ENCODE results near the gene GORAB. TPM values are rescaled to one million over a fixed set of nuclear protein-coding genes. Genes with fewer than 3 reads are reported as not detected.
A peak's percentile ranks its signal among the peaks of the same experiment; 100 is the strongest.

The GORAB gene
- total and polyA plus RNA-seq, 2 donors (not counting 3 experiments of a cell fraction or from before 2014, with no cell fraction given), result 4.4 to 6.4 TPM

DNA sequence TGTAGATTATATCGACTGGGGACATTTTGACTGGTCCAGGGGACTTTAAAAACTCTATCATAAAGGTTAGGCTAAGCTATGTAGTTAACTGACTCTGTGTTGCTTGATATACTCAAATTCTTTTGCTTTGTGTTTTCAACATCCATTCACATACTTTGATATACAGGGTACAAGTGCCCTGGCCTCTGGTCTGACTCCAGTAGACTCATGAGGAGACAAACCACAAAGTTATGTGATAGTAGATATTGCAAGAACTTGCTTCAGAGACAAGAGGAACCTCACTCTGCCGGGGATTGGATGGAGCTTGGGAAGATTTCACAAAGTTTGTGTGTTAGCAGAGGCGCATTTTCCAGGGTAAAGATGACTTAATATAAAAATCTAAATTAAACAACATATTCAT lies 1.3 kb downstream of the GORAB start:
- CTCF ChIA-PET, result no interaction called here
- no peak for DNase-seq (ENCODE audit: low read depth, low spot score)
- H3K9ac ChIP-seq (replicated peaks; ENCODE audit: extremely low read depth, insufficient read depth, low read length), result peak overlapping the region; percentile 99

DNA sequence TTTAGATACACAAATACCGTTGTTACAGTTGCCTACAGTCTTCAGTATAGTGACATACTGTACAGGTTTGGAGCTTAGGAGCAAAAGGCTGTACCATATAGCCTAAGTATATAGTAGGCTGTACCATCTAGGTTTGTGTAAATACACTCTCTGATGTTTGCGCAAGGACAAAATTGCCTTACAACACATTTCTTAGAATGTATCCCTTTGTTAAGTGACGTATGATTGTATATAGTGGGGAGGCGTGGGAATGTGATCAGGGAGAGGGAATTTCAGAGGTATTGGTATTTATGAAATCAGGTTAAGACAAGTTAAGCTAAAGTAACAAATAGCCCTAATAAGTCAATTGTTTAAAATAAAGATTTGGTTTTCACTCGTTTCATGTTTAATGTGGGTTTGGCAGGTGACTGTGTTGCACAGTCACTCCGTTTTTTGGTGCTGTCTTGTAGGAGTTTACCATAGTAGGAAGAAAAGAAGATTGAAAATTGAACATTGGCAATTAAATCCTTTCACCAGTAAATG lies 2.7 kb downstream of the GORAB start:
- H3K79me2 ChIP-seq (ENCODE audit: control insufficient read depth, insufficient read depth, low read length), result peaks cover 37% of the 10 kb centered on the region

More for the DNA sequence above, 1.3 kb downstream of the GORAB start:
- Histone ChIP-seq H3K27ac (ENCODE audit: insufficient read depth, low read depth, low read length) (no peak overlapping the region), H3K9me3 (replicated peaks; ENCODE audit: control insufficient read depth, insufficient read depth, low read length) (no peaks in the 10 kb centered on the region), H3K4me2 (ENCODE audit: insufficient read depth, low read length) (peak overlapping the region; percentile 94), H2AFZ (ENCODE audit: low read depth, low read length) (no peak overlapping the region), H3K36me3 (ENCODE audit: control insufficient read depth in 2 of 2, extremely low read depth in 1 of 2, insufficient read depth in 2 of 2, low read length in 2 of 2) (no peaks in the 10 kb centered on the region), H3K27me3 (ENCODE audit: control insufficient read depth in 2 of 2, insufficient read depth in 2 of 2, low read length in 2 of 2) (peaks cover 5 to 10% of the 10 kb centered on the region in 2 experiments), H3K79me2 (ENCODE audit: control insufficient read depth, insufficient read depth, low read length) (peaks cover 37% of the 10 kb centered on the region), H3K9me1 (replicated peaks; ENCODE audit: control insufficient read depth, extremely low read depth, insufficient read depth, low read length) (no peaks in the 10 kb centered on the region), H4K20me1 (replicated peaks; ENCODE audit: control insufficient read depth, extremely low read depth, insufficient read depth, low read length) (no peaks in the 10 kb centered on the region), H3K4me3 (replicated peaks in 1 of 3; ENCODE audit: insufficient read depth in 1 of 3, low read depth in 1 of 3, low read length in 3 of 3) (peak overlapping the region in 1 of 3 experiments; percentile 78), H3K4me1 (ENCODE audit: control insufficient read depth, extremely low read depth, insufficient read depth, low read length) (peaks cover 17% of the 10 kb centered on the region)
- no TSS peak for BruUV-seq (replicated peaks)
- intact Hi-C loops (cut with micrococcal nuclease), result loop anchor here (5.0 to 10.0 kb wide), 3 partner anchors 458 to 641 kb away; partner anchors contain the start of genes KIFAP3 and SCYL3
- dilution Hi-C loops (cut with MboI; ENCODE audit: extremely low pct_ligation_motif_present, low sequenced_read_pairs), result no loop called here
- no peak for FAIRE-seq
- POLR2A ChIA-PET, result no interaction called here
- TF ChIP-seq POLR2AphosphoS5 (IDR thresholded peaks at IDR 0.05; ENCODE audit: insufficient read depth, low read depth, low read length), result no peak
- TF ChIP-seq MYC (IDR thresholded peaks at IDR 0.05; ENCODE audit: low read depth, low read length), result no peak
- no peak for TF ChIP-seq FOS (IDR thresholded peaks at IDR 0.05; ENCODE audit: borderline replicate concordance, insufficient read depth, low read length)
- TF ChIP-seq, protein P1, sequence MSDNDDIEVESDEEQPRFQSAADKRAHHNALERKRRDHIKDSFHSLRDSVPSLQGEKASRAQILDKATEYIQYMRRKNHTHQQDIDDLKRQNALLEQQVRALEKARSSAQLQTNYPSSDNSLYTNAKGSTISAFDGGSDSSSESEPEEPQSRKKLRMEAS (IDR thresholded peaks at IDR 0.05; ENCODE audit: insufficient read depth, insufficient read length), result no peak
- no peak for TF ChIP-seq JUN (IDR thresholded peaks at IDR 0.05; ENCODE audit: borderline replicate concordance, insufficient read depth, insufficient read length, low read depth)
- no peak for TF ChIP-seq GATA2 (IDR thresholded peaks at IDR 0.05; ENCODE audit: insufficient read depth, insufficient read length, low read depth, low read length)

More for the DNA sequence above, 2.7 kb downstream of the GORAB start:
- Histone ChIP-seq H3K27me3 (ENCODE audit: control insufficient read depth in 2 of 2, insufficient read depth in 2 of 2, low read length in 2 of 2) (peaks cover 0 to 5% of the 10 kb centered on the region in 2 experiments), H3K4me1 (ENCODE audit: control insufficient read depth, extremely low read depth, insufficient read depth, low read length) (peaks cover 17% of the 10 kb centered on the region), H3K36me3 (ENCODE audit: control insufficient read depth in 2 of 2, extremely low read depth in 1 of 2, insufficient read depth in 2 of 2, low read length in 2 of 2) (no peaks in the 10 kb centered on the region), H3K9ac (replicated peaks; ENCODE audit: extremely low read depth, insufficient read depth, low read length) (no peak overlapping the region), H4K20me1 (replicated peaks; ENCODE audit: control insufficient read depth, extremely low read depth, insufficient read depth, low read length) (no peaks in the 10 kb centered on the region), H2AFZ (ENCODE audit: low read depth, low read length) (no peak overlapping the region), H3K4me2 (ENCODE audit: insufficient read depth, low read length) (no peak overlapping the region), H3K9me3 (replicated peaks; ENCODE audit: control insufficient read depth, insufficient read depth, low read length) (no peaks in the 10 kb centered on the region), H3K4me3 (replicated peaks in 1 of 3; ENCODE audit: insufficient read depth in 1 of 3, low read depth in 1 of 3, low read length in 3 of 3) (no peak overlapping the region), H3K9me1 (replicated peaks; ENCODE audit: control insufficient read depth, extremely low read depth, insufficient read depth, low read length) (no peaks in the 10 kb centered on the region), H3K27ac (ENCODE audit: insufficient read depth, low read depth, low read length) (no peak overlapping the region)
- dilution Hi-C loops (cut with MboI; ENCODE audit: extremely low pct_ligation_motif_present, low sequenced_read_pairs), result no loop called here
- DNase-seq (ENCODE audit: low read depth, low spot score) (no peak), FAIRE-seq (no peak)
- TF ChIP-seq JUN (IDR thresholded peaks at IDR 0.05; ENCODE audit: borderline replicate concordance, insufficient read depth, insufficient read length, low read depth) (no peak), POLR2A (IDR thresholded peaks at IDR 0.05; ENCODE audit: low read depth, low read length) (no peak), EZH2 (IDR thresholded peaks at IDR 0.05; ENCODE audit: borderline replicate concordance, low read depth, low read length, severe bottlenecking) (no peak), MYC (IDR thresholded peaks at IDR 0.05; ENCODE audit: low read depth, low read length) (no peak), POLR2AphosphoS5 (IDR thresholded peaks at IDR 0.05; ENCODE audit: insufficient read depth, low read depth, low read length) (no peak), FOS (IDR thresholded peaks at IDR 0.05; ENCODE audit: borderline replicate concordance, insufficient read depth, low read length) (no peak), GATA2 (IDR thresholded peaks at IDR 0.05; ENCODE audit: insufficient read depth, insufficient read length, low read depth, low read length) (no peak)
- TF ChIP-seq, protein P2, sequence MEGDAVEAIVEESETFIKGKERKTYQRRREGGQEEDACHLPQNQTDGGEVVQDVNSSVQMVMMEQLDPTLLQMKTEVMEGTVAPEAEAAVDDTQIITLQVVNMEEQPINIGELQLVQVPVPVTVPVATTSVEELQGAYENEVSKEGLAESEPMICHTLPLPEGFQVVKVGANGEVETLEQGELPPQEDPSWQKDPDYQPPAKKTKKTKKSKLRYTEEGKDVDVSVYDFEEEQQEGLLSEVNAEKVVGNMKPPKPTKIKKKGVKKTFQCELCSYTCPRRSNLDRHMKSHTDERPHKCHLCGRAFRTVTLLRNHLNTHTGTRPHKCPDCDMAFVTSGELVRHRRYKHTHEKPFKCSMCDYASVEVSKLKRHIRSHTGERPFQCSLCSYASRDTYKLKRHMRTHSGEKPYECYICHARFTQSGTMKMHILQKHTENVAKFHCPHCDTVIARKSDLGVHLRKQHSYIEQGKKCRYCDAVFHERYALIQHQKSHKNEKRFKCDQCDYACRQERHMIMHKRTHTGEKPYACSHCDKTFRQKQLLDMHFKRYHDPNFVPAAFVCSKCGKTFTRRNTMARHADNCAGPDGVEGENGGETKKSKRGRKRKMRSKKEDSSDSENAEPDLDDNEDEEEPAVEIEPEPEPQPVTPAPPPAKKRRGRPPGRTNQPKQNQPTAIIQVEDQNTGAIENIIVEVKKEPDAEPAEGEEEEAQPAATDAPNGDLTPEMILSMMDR (IDR thresholded peaks at IDR 0.05; ENCODE audit: extremely low read depth in 1 of 2, insufficient read depth in 1 of 2, low read depth in 1 of 2, low read length in 2 of 2), result no peak
- TF ChIP-seq, protein P1 (IDR thresholded peaks at IDR 0.05; ENCODE audit: insufficient read depth, insufficient read length), result no peak
- ChIA-PET CTCF (no interaction called here), POLR2A (no interaction called here)
- no TSS peak for BruUV-seq (replicated peaks)
- intact Hi-C loops (cut with micrococcal nuclease), result loop anchor here (5.0 to 10.0 kb wide), 3 partner anchors 460 to 642 kb away; partner anchors contain the start of genes KIFAP3 and SCYL3

Data from endothelial cell of umbilical vein (primary cell).